KMS-11 (cell line): ENCODE results near the gene ITFG1.

Source experiments
- H2AFZ ChIP-seq: fragments of 200-600 bp; sonication (generic); 2 replicates; pipeline ENCODE4 v1.6.1; 2016; ENCODE audit warnings: antibody characterized with exemption, mixed run types, low read depth
- H3K27ac ChIP-seq: fragments of 200-600 bp; sonication (generic); 2 replicates; pipeline ENCODE4 v1.6.1; 2016; ENCODE audit warnings: mild to moderate bottlenecking, mixed run types
- H3K27me3 ChIP-seq: fragments of 200-600 bp; sonication (generic); 2 replicates; pipeline ENCODE4 v1.6.1; 2017; ENCODE audit warnings: mild to moderate bottlenecking, low read depth, mixed run types, moderate library complexity; ENCODE audit not compliant: insufficient read depth
- H3K36me3 ChIP-seq: fragments of 200-600 bp; sonication (generic); 2 replicates; pipeline ENCODE4 v1.6.1; 2017; ENCODE audit warnings: mild to moderate bottlenecking, mixed run types; ENCODE audit not compliant: insufficient read depth
- H3K4me1 ChIP-seq: fragments of 200-600 bp; sonication (generic); 2 replicates; pipeline ENCODE4 v1.6.1; 2016; ENCODE audit warnings: mild to moderate bottlenecking, low read depth, mixed run types; ENCODE audit not compliant: poor library complexity, severe bottlenecking
- H3K4me2 ChIP-seq: fragments of 200-600 bp; sonication (generic); 2 replicates; pipeline ENCODE4 v1.7.0; 2016; ENCODE audit warnings: mild to moderate bottlenecking, mixed run types
- H3K4me3 ChIP-seq: fragments of 200-600 bp; sonication (generic); IDR thresholded peaks from 2 replicates; pipeline ENCODE4 v1.6.1; 2017; ENCODE audit warnings: low read depth, low read length, mixed read lengths; ENCODE audit not compliant: insufficient read depth
- H3K79me2 ChIP-seq: fragments of 200-600 bp; sonication (generic); 2 replicates; pipeline ENCODE4 v1.6.1; 2016; ENCODE audit warnings: low read depth, mixed run types; ENCODE audit not compliant: insufficient read depth
- H3K9ac ChIP-seq: fragments of 200-600 bp; sonication (generic); 2 replicates; pipeline ENCODE4 v1.6.1; 2016; ENCODE audit warnings: mild to moderate bottlenecking, mixed run types
- H4K20me1 ChIP-seq: fragments of 200-600 bp; sonication (generic); 2 replicates; pipeline ENCODE4 v1.6.1; 2016; ENCODE audit warnings: mild to moderate bottlenecking, mixed run types; ENCODE audit not compliant: insufficient read depth
- TF ChIP-seq, protein P1 (sequence below): fragments of 200-600 bp; sonication (generic); conservative IDR thresholded peaks from 2 replicates; pipeline ENCODE4 v1.6.1; 2017; ENCODE audit warnings: low read depth, mild to moderate bottlenecking, antibody characterized with exemption, low read length, moderate library complexity, mixed read lengths

The ITFG1 gene

DNA sequence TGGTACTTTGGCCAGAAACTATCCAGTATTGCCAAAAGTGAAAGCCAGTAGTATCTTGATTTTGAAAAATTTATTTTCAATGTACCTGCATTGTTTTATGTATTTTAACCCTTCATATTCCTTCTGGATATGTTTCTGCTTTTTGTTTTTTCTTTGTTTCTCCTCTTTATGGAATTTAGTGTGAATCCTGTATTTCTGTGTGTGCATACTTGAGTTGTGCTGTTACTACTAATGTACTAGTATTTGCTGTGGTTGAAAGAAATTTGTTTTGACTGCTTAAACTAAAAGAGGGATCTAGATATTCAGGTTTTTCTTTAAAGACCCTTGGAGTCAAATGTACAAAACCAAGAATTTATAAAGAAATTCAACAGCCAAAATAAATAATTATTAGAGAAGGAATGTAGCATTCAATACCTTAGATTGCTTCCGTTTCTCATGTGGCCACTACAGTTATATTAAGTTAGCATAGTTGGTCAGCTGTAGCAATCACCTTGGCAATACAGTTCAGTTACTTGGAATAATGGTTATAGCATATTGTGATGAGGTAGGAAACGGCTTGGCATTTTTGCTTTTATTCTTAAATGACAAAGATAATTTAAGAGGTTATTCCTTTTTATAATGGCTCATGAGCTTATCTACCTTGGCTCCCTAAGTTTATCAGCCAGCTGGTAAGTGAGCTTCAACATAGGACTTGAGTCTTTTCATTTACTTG, 5.2 kb upstream of the ITFG1 start:
- Histone ChIP-seq H3K4me1 (peaks cover 12% of the 10 kb centered on the region), H3K27me3 (no peaks in the 10 kb centered on the region), H3K36me3 (no peaks in the 10 kb centered on the region), H3K4me2 (no peak overlapping the region), H2AFZ (no peak overlapping the region), H3K79me2 (peaks cover 18% of the 10 kb centered on the region; the same call in 1 of the 2 replicates), H3K4me3 (no peak overlapping the region), H3K9ac (no peak overlapping the region), H3K27ac (no peak overlapping the region), H4K20me1 (no peaks in the 10 kb centered on the region)
- TF ChIP-seq, protein P1, sequence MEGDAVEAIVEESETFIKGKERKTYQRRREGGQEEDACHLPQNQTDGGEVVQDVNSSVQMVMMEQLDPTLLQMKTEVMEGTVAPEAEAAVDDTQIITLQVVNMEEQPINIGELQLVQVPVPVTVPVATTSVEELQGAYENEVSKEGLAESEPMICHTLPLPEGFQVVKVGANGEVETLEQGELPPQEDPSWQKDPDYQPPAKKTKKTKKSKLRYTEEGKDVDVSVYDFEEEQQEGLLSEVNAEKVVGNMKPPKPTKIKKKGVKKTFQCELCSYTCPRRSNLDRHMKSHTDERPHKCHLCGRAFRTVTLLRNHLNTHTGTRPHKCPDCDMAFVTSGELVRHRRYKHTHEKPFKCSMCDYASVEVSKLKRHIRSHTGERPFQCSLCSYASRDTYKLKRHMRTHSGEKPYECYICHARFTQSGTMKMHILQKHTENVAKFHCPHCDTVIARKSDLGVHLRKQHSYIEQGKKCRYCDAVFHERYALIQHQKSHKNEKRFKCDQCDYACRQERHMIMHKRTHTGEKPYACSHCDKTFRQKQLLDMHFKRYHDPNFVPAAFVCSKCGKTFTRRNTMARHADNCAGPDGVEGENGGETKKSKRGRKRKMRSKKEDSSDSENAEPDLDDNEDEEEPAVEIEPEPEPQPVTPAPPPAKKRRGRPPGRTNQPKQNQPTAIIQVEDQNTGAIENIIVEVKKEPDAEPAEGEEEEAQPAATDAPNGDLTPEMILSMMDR = no peak

DNA sequence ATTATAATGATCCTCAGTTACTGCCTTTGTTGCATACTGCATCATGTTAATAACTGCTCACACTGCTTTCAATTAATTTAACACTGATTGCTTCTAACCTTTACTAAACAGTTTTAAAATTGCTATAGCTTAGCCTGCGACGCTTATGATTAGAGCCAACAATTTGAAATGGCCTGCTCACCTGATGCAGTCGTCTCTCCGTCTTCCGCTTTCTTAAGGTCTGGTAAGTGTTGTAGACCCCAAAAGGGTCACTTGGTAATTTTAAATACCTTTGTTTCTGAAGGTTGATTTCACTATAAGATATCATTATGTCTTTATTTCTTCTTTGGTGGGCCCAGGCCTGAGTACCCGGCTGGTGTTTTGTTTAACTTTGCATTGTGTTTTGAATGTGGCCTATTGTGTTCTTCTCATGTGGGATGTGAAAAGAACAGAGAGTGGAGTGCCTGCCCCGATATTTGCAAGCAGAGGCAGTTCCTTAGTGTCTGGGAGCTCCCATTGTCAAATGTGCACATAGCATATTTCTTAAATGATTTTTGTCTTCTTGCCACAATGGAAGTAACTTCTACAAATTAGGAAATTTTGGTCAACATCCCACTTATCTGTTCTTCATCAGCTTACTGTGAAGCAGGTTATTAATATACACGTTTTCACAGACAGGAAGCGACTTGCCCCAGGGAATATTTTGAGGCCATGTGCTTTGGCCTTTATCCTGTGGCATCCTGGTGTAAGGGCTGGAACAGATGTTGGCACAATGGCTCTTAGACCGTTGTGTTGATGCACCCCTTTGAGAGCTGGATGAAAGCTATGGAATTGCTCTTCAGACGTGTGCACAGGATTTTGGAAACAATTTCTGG, 3.1 kb upstream of the ITFG1 start:
- no peaks in the 10 kb centered on the region for H4K20me1 ChIP-seq
- TF ChIP-seq, protein P1 = no peak
- H2AFZ ChIP-seq = no peak overlapping the region
- H3K79me2 ChIP-seq = peaks cover 36% of the 10 kb centered on the region; the same call in 1 of the 2 replicates
- H3K4me3 ChIP-seq = no peak overlapping the region
- H3K9ac ChIP-seq = no peak overlapping the region
- peaks cover 25% of the 10 kb centered on the region for H3K4me1 ChIP-seq
- no peaks in the 10 kb centered on the region for H3K27me3 ChIP-seq
- H3K27ac ChIP-seq = no peak overlapping the region
- no peaks in the 10 kb centered on the region for H3K36me3 ChIP-seq
- peak overlapping the region; percentile 63; the same call in 1 of the 2 replicates for H3K4me2 ChIP-seq

- no peak overlapping the region for H3K4me3 ChIP-seq
- peaks cover 37% of the 10 kb centered on the region; the same call in 1 of the 2 replicates for H3K79me2 ChIP-seq
- peaks cover 25% of the 10 kb centered on the region for H3K4me1 ChIP-seq
- peak overlapping the region; percentile 63 for H3K4me2 ChIP-seq
- no peaks in the 10 kb centered on the region for H3K36me3 ChIP-seq
- H3K27me3 ChIP-seq = no peaks in the 10 kb centered on the region
- peak overlapping the region; percentile 80 for H2AFZ ChIP-seq
- peak overlapping the region; percentile 96 for H3K27ac ChIP-seq
- no peaks in the 10 kb centered on the region for H4K20me1 ChIP-seq
- H3K9ac ChIP-seq = peak overlapping the region; percentile 79
- TF ChIP-seq, protein P1 = no peak
Measured at GRCh38 chr16:47461598-47462266, 869 bp upstream of the ITFG1 start.

DNA sequence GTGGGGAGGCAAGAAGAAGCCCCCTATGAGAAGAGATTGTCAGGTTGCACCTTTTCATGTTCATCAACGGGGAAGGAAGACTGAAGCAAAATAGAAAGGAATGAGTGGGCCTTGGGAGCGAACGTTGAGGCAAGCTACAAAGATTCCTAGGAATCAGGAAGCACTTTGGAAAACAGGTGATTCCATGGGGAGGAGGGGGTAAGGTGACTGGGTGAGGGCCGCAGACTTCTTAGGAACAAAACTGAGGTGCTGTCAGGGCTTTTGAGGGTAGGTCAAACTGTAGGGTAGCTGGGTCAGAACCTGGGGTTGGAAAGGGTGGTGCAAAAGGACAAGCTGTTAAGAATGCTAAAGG, 528 bp downstream of the ITFG1 start:
- no peaks in the 10 kb centered on the region for H3K27me3 ChIP-seq
- no peak overlapping the region for H3K4me3 ChIP-seq
- peak overlapping the region; percentile 79; the same call in 1 of the 2 replicates for H3K9ac ChIP-seq
- H2AFZ ChIP-seq = peak overlapping the region; percentile 80
- peak overlapping the region; percentile 95 for H3K4me2 ChIP-seq
- H3K36me3 ChIP-seq = no peaks in the 10 kb centered on the region
- peaks cover 25% of the 10 kb centered on the region for H3K4me1 ChIP-seq
- TF ChIP-seq, protein P1 = no peak
- peaks cover 37% of the 10 kb centered on the region; the same call in 1 of the 2 replicates for H3K79me2 ChIP-seq
- H4K20me1 ChIP-seq = no peaks in the 10 kb centered on the region
- H3K27ac ChIP-seq = peak overlapping the region; percentile 96
